Calu3 (cell line): ENCODE measurements around the gene KIFAP3. TPM values are rescaled to one million over a fixed set of nuclear protein-coding genes. Genes with fewer than 3 reads are reported as not detected.
"Not testable (repeated sequence)": the region's sequence is repeated elsewhere in the genome, so short reads cannot be mapped to it uniquely, and the experiment has no call there.

ENCODE experiments used
- BruUV-seq: library from RNA; stranded (reverse); fragments of 400-500 nt; replicated peaks from 2 replicates; lab custom pipeline; 2021; lab: Mats Ljungman, UMichigan
- CTCF ChIA-PET: fragments of 300-600 bp; sonication (Branson Sonifier 250); formaldehyde crosslinking; loops from one replicate; lab custom pipeline; 2022; ENCODE audit warnings: antibody characterized with exemption; lab: Charles Lee
- DNase-seq: peaks from one replicate; pipeline ENCODE4 v3.0.0; 2022
- H3K27ac Mint-ChIP-seq: one replicate; pipeline ENCODE4 v1.8.0; 2022; ENCODE audit warnings: mixed read lengths; ENCODE audit not compliant: unreplicated experiment
- H3K27me3 Mint-ChIP-seq: one replicate; pipeline ENCODE4 v1.8.0; 2022; ENCODE audit warnings: mixed read lengths; ENCODE audit not compliant: unreplicated experiment
- H3K36me3 Mint-ChIP-seq: one replicate; pipeline ENCODE4 v1.8.0; 2022; ENCODE audit warnings: mild to moderate bottlenecking, moderate library complexity, mixed read lengths; ENCODE audit not compliant: insufficient read depth, unreplicated experiment
- H3K4me1 Mint-ChIP-seq: one replicate; pipeline ENCODE4 v1.8.0; 2022; ENCODE audit warnings: mild to moderate bottlenecking, low read depth, mixed read lengths; ENCODE audit not compliant: unreplicated experiment
- H3K4me3 Mint-ChIP-seq: one replicate; pipeline ENCODE4 v1.8.0; 2022; ENCODE audit warnings: mild to moderate bottlenecking, low read depth, moderate library complexity, mixed read lengths; ENCODE audit not compliant: unreplicated experiment
- H3K9me3 Mint-ChIP-seq: one replicate; pipeline ENCODE4 v1.8.0; 2022; ENCODE audit warnings: low read depth, mixed read lengths; ENCODE audit not compliant: unreplicated experiment
- intact Hi-C: fragments of 100-400 bp; cut with micrococcal nuclease; formaldehyde crosslinking; loops from one replicate; pipeline ENCODE4 v1.10.0; 2022; ENCODE audit not compliant: unreplicated experiment
- total RNA-seq: library from RNA; stranded (reverse); gene quantifications from 2 replicates; pipeline ENCODE4 v1.2.3, GENCODE V29; 2022
- TF ChIP-seq, protein P1 (sequence below): fragments of 200-600 bp; IDR thresholded peaks from one replicate; pipeline ENCODE4 v1.8.0; 2022; ENCODE audit warnings: antibody characterized with exemption; ENCODE audit not compliant: unreplicated experiment

Gene KIFAP3
- total RNA-seq, 1 experiment from 2014 or later: 16.2 TPM

DNA sequence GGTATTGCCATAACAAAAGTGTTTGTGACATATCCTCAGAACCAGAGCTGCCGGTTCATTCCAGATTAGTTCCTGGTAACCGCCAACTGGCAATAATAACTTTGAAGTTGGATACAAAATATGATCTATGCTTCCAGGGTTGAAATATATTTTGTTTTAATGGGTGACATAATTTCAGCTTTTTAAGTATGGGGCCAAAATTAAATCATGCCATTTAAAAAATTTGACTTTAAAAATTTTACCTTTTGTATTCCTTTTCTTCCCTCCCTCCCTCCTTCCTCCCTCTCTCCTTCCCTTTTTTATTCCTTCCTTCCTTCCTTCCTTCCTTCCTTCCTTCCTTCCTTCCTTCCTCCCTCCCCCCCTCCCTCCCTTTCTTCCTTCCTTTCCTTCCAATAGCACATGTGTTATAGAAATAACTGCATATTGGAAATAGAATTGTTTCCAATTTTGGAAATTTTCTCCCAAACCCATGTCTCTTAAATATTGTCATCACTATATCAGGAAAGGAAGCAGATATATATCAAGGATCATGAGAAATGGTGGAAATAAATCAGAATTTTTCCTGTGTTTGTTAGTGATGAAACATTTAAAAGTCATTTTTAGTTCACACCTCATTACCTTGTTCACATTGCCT, 12.0 kb upstream of the KIFAP3 start:
- Mint-ChIP-seq H3K9me3 (no peaks in the 10 kb centered on the region), H3K4me3 (no peak overlapping the region), H3K36me3 (no peaks in the 10 kb centered on the region), H3K4me1 (no peaks in the 10 kb centered on the region), H3K27me3 (no peaks in the 10 kb centered on the region), H3K27ac (no peak overlapping the region)
- no TSS peak for BruUV-seq
- intact Hi-C loops: no loop called here
- CTCF ChIA-PET: no interaction called here
- no peak for DNase-seq
- TF ChIP-seq, protein P1, sequence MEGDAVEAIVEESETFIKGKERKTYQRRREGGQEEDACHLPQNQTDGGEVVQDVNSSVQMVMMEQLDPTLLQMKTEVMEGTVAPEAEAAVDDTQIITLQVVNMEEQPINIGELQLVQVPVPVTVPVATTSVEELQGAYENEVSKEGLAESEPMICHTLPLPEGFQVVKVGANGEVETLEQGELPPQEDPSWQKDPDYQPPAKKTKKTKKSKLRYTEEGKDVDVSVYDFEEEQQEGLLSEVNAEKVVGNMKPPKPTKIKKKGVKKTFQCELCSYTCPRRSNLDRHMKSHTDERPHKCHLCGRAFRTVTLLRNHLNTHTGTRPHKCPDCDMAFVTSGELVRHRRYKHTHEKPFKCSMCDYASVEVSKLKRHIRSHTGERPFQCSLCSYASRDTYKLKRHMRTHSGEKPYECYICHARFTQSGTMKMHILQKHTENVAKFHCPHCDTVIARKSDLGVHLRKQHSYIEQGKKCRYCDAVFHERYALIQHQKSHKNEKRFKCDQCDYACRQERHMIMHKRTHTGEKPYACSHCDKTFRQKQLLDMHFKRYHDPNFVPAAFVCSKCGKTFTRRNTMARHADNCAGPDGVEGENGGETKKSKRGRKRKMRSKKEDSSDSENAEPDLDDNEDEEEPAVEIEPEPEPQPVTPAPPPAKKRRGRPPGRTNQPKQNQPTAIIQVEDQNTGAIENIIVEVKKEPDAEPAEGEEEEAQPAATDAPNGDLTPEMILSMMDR: no peak

DNA sequence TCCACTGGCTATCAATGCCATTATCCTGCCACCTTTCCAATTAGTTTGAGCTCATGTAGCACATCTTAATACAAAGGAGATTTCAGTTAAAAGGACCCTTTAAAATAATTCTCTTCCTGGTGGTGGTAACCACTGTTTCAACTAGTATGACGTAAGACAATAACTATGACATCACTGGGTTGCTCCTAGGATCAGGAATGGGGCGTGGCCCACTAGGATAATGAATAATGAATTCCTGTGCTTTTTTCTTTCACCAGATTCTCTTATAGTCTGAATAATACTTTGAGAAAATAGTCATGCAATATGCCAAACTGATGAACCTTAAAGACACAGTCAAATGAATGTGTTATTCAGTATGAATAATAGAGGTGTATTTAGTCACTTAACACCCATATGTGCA, 10.6 kb upstream of the KIFAP3 start:
- CTCF ChIA-PET: no interaction called here
- no peak overlapping the region for H3K4me3 Mint-ChIP-seq
- no TSS peak for BruUV-seq
- H3K36me3 Mint-ChIP-seq: no peaks in the 10 kb centered on the region
- TF ChIP-seq, protein P1: no peak
- H3K27me3 Mint-ChIP-seq: no peaks in the 10 kb centered on the region
- no peak overlapping the region for H3K27ac Mint-ChIP-seq
- H3K4me1 Mint-ChIP-seq: no peaks in the 10 kb centered on the region
- no peak for DNase-seq
- no peaks in the 10 kb centered on the region for H3K9me3 Mint-ChIP-seq
- intact Hi-C loops: no loop called here

DNA sequence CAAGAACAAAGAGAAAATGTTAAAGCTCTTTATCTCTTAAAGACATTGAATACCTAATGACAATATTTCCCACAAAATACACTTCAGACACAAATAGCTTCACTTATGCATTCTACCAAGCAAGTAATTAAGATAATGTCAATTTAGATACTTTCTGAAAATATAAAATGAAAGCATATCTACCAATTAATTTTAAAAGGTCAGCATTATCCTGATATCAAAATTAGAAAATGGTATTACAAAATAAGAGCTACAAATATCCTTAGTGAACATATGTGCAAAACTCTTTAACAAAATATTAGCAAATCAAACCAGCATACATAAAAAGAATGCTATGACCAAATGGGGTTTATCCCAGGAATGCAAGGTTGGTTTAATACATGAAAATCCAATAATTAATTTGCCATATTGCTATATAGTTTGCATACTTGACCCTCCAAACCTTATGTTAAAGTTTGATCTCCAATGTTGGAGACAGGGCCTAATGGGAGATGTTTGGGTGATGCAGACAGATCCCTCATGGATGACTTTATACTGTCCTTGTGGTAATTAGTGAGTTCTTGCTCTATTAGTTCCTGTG, 4.2 kb upstream of the KIFAP3 start:
- peaks cover 18% of the 10 kb centered on the region for H3K36me3 Mint-ChIP-seq
- intact Hi-C loops: loop anchor here (10.0 kb wide), 1 partner anchor 456 kb away; the partner anchor contains the start of gene GORAB
- no peaks in the 10 kb centered on the region for H3K27me3 Mint-ChIP-seq
- BruUV-seq: no TSS peak
- peaks cover 2% of the 10 kb centered on the region for H3K9me3 Mint-ChIP-seq
- H3K4me3 Mint-ChIP-seq: no peak overlapping the region
- CTCF ChIA-PET: no interaction called here
- H3K27ac Mint-ChIP-seq: no peak overlapping the region
- TF ChIP-seq, protein P1: no peak
- no peak for DNase-seq
- peaks cover 15% of the 10 kb centered on the region for H3K4me1 Mint-ChIP-seq

DNA sequence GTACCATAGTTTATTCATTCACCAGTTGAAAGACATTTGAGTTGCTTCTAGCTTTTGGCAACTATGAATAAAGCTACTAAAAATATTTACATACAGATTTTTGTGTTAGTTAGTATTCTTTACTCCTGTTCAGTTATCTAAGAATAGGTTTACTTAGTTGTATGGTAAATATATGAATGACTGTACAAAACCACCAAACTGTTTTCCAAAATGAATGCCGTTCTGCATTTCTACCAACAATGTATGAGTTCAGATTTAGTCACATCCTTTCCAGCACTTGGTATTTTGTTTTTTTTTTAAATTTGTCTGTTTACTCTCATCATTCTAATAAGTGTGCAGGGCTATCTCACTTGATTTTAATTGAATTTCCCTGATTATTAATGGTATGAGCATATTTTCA, 3.4 kb upstream of the KIFAP3 start:
- H3K27me3 Mint-ChIP-seq: no peaks in the 10 kb centered on the region
- H3K4me1 Mint-ChIP-seq: peaks cover 15% of the 10 kb centered on the region
- H3K4me3 Mint-ChIP-seq: no peak overlapping the region
- CTCF ChIA-PET: no interaction called here
- TF ChIP-seq, protein P1: no peak
- DNase-seq: no peak
- H3K9me3 Mint-ChIP-seq: peaks cover 2% of the 10 kb centered on the region
- no TSS peak for BruUV-seq
- intact Hi-C loops: loop anchor here (10.0 kb wide), 1 partner anchor 457 kb away; the partner anchor contains the start of gene GORAB
- H3K27ac Mint-ChIP-seq: no peak overlapping the region
- peaks cover 20% of the 10 kb centered on the region for H3K36me3 Mint-ChIP-seq

DNA sequence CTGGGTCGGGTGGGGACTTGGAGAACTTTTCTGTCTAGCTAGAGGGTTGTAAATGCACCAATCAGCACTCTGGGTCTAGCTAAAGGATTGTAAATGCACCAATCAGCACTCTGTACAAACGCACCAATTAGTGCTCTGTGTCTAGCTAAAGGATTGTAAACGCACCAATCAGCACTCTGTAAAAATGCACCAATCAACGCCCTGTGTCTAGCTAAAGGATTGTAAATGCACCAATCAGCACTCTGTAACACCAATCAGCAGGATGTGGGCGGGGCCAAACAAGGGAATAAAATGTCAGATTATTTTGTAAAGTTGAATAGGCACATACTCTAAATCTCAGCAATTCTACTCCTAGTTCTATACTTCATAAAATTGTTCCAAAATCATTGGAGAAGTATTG, 2.5 kb upstream of the KIFAP3 start:
- H3K27ac Mint-ChIP-seq, CTCF ChIA-PET, H3K4me3 Mint-ChIP-seq, BruUV-seq, H3K9me3 Mint-ChIP-seq, H3K27me3 Mint-ChIP-seq, DNase-seq: not testable (repeated sequence)
- Mint-ChIP-seq H3K36me3 (peaks cover 20% of the 10 kb centered on the region), H3K4me1 (peaks cover 22% of the 10 kb centered on the region)
- intact Hi-C loops: loop anchor here (10.0 kb wide), 1 partner anchor 458 kb away; the partner anchor contains the start of gene GORAB
